HG02840 (cell line): ENCODE data around the gene ICE2.

Source experiments
- ATAC-seq: cut with Tn5 transposase; IDR thresholded peaks from one replicate; pipeline ENCODE4 v1.9.1; 2021; ENCODE audit warnings: mild to moderate bottlenecking, moderate library complexity, moderate number of reproducible peaks; ENCODE audit not compliant: unreplicated experiment, low FRiP score

The ICE2 gene

GRCh38 chr15:60458721-60459120 lies 20.2 kb downstream of the ICE2 start:
- ATAC-seq, result no peak

- no peak for ATAC-seq
Measured at GRCh38 chr15:60457985-60458384, 21.0 kb downstream of the ICE2 start.

GRCh38 chr15:60454824-60455223 lies 24.1 kb downstream of the ICE2 start:
- no peak for ATAC-seq

GRCh38 chr15:60448668-60449360 lies 30.1 kb downstream of the ICE2 start:
- no peak for ATAC-seq

- no peak for ATAC-seq
Measured at GRCh38 chr15:60444289-60444912, 34.5 kb downstream of the ICE2 start.

- no peak for ATAC-seq
Measured at GRCh38 chr15:60442763-60443162, 36.2 kb downstream of the ICE2 start.

GRCh38 chr15:60442031-60442650 lies 36.8 kb downstream of the ICE2 start:
- no peak for ATAC-seq

- ATAC-seq, result no peak
Measured at GRCh38 chr15:60441331-60441730, 37.6 kb downstream of the ICE2 start.

- ATAC-seq, result no peak
Measured at GRCh38 chr15:60438646-60439045, 40.3 kb downstream of the ICE2 start.

- no peak for ATAC-seq
Measured at GRCh38 chr15:60428935-60429334, 50.0 kb downstream of the ICE2 start.

- ATAC-seq, result no peak
Measured at GRCh38 chr15:60426870-60427508, 52.0 kb downstream of the ICE2 start.

GRCh38 chr15:60425461-60425860 lies 53.5 kb downstream of the ICE2 start:
- no peak for ATAC-seq

- ATAC-seq, result no peak
Measured at GRCh38 chr15:60424006-60424405, 54.9 kb downstream of the ICE2 start.

GRCh38 chr15:60423537-60423936 lies 55.4 kb downstream of the ICE2 start:
- no peak for ATAC-seq

- no peak for ATAC-seq
Measured at GRCh38 chr15:60421544-60421943, 57.4 kb downstream of the ICE2 start.

GRCh38 chr15:60420203-60420716 lies 58.7 kb downstream of the ICE2 start:
- no peak for ATAC-seq

- no peak for ATAC-seq
Measured at GRCh38 chr15:60419753-60420152, 59.2 kb downstream of the ICE2 start.

GRCh38 chr15:60418096-60418495 lies 60.8 kb downstream of the ICE2 start:
- ATAC-seq, result no peak

GRCh38 chr15:60417112-60417511 lies 61.8 kb downstream of the ICE2 start:
- ATAC-seq, result no peak

- no peak for ATAC-seq
Measured at GRCh38 chr15:60416484-60416883, 62.5 kb downstream of the ICE2 start.

GRCh38 chr15:60414016-60414682 lies 64.8 kb downstream of the ICE2 start:
- no peak for ATAC-seq
